Astrocyte (in vitro differentiated cells and primary cell): ENCODE data around the gene ABHD12. TPM values are rescaled to one million over a fixed set of nuclear protein-coding genes. Genes with fewer than 3 reads are reported as not detected.
A peak's percentile ranks its signal among the peaks of the same experiment; 100 is the strongest.

ENCODE experiments used
- DNase-seq: peaks from one replicate; pipeline ENCODE4 v3.0.0-alpha.2; 2010; ENCODE audit warnings: low read depth
- FAIRE-seq: peaks from 2 replicates; lab custom pipeline; 2011; peaks lifted over from hg19 to GRCh38; lab: Jason Lieb, UNC
- H2AFZ ChIP-seq: 2 replicates; pipeline ENCODE4 v1.6.0; 2012; ENCODE audit warnings: low read depth, low read length, inconsistent platforms
- H3K27ac ChIP-seq: 2 replicates; pipeline ENCODE4 v1.5.1; 2011; ENCODE audit warnings: low read depth, low read length, inconsistent platforms
- H3K27me3 ChIP-seq: 2 replicates; pipeline ENCODE4 v1.6.0; 2011; ENCODE audit warnings: low read length, inconsistent platforms; ENCODE audit not compliant: insufficient read depth
- H3K36me3 ChIP-seq: 2 replicates; pipeline ENCODE4 v1.5.1; 2011; ENCODE audit warnings: low read length, inconsistent platforms; ENCODE audit not compliant: insufficient read depth
- H3K4me1 ChIP-seq: 2 replicates; pipeline ENCODE4 v1.5.1; 2011; ENCODE audit warnings: low read length, inconsistent platforms; ENCODE audit not compliant: insufficient read depth
- H3K4me2 ChIP-seq: 2 replicates; pipeline ENCODE4 v1.6.0; 2012; ENCODE audit warnings: low read length, inconsistent platforms
- H3K4me3 ChIP-seq: 2 replicates; pipeline ENCODE4 v1.5.1; 2011; ENCODE audit warnings: low read depth, mild to moderate bottlenecking, low read length, inconsistent platforms; ENCODE audit not compliant: insufficient read depth
- H3K79me2 ChIP-seq: 2 replicates; pipeline ENCODE4 v1.6.0; 2012; ENCODE audit warnings: mild to moderate bottlenecking, low read length, inconsistent platforms; ENCODE audit not compliant: insufficient read depth
- H3K9ac ChIP-seq: 2 replicates; pipeline ENCODE4 v1.6.0; 2012; ENCODE audit warnings: mild to moderate bottlenecking, low read length, inconsistent platforms
- H3K9me3 ChIP-seq: 2 replicates; pipeline ENCODE4 v1.5.1; 2012; ENCODE audit warnings: low read depth, mild to moderate bottlenecking, low read length, inconsistent platforms; ENCODE audit not compliant: insufficient read depth
- H4K20me1 ChIP-seq: 2 replicates; pipeline ENCODE4 v1.6.0; 2012; ENCODE audit warnings: low read length, inconsistent platforms; ENCODE audit not compliant: insufficient read depth
- H3K27ac Mint-ChIP-seq: one replicate; pipeline ENCODE4 v1.8.0; 2021; ENCODE audit warnings: mild to moderate bottlenecking, mixed read lengths; ENCODE audit not compliant: unreplicated experiment
- H3K27me3 Mint-ChIP-seq: one replicate; pipeline ENCODE4 v1.8.0; 2021; ENCODE audit warnings: low read depth, mixed read lengths; ENCODE audit not compliant: unreplicated experiment
- H3K36me3 Mint-ChIP-seq: one replicate; pipeline ENCODE4 v1.8.0; 2021; ENCODE audit warnings: low read depth, mixed read lengths; ENCODE audit not compliant: unreplicated experiment
- H3K4me1 Mint-ChIP-seq: one replicate; pipeline ENCODE4 v1.8.0; 2021; ENCODE audit warnings: low read depth, mixed read lengths; ENCODE audit not compliant: unreplicated experiment
- H3K4me3 Mint-ChIP-seq: one replicate; pipeline ENCODE4 v1.8.0; 2021; ENCODE audit warnings: mild to moderate bottlenecking, moderate library complexity, mixed read lengths; ENCODE audit not compliant: unreplicated experiment
- H3K9me3 Mint-ChIP-seq: one replicate; pipeline ENCODE4 v1.8.0; 2021; ENCODE audit warnings: mild to moderate bottlenecking, mixed read lengths; ENCODE audit not compliant: unreplicated experiment
- EZH2 ChIP-seq: IDR thresholded peaks from 2 replicates; pipeline ENCODE4 v1.6.1; 2012; ENCODE audit warnings: mild to moderate bottlenecking, low read length, inconsistent platforms; ENCODE audit not compliant: insufficient read depth
- total RNA-seq: library from RNA; stranded (reverse); gene quantifications from 2 replicates; pipeline ENCODE4 v1.2.1, GENCODE V29; 2021
- TF ChIP-seq, protein P1 (sequence below): IDR thresholded peaks from 2 replicates; pipeline ENCODE4 v1.5.1; 2011; ENCODE audit warnings: low read depth, mild to moderate bottlenecking, inconsistent platforms, low read length, moderate library complexity; ENCODE audit not compliant: insufficient read depth

Gene ABHD12
- total RNA-seq, 1 donor from 2014 or later: 98.1 TPM

- no peaks in the 10 kb centered on the region for H3K27me3 Mint-ChIP-seq
- Histone ChIP-seq H3K4me3 (no peak overlapping the region), H3K4me1 (peaks cover 39% of the 10 kb centered on the region), H3K27ac (no peak overlapping the region), H3K27me3 (no peaks in the 10 kb centered on the region), H4K20me1 (peaks cover 83% of the 10 kb centered on the region), H3K9me3 (no peaks in the 10 kb centered on the region), H3K36me3 (peaks cover 5% of the 10 kb centered on the region), H3K4me2 (peak overlapping the region; percentile 88), H3K9ac (no peak overlapping the region), H2AFZ (no peak overlapping the region), H3K79me2 (peaks cover 92% of the 10 kb centered on the region)
- DNase-seq: no peak
- H3K36me3 Mint-ChIP-seq: peaks cover 5% of the 10 kb centered on the region
- H3K4me3 Mint-ChIP-seq: peak overlapping the region; percentile 96
- FAIRE-seq: no peak
- TF ChIP-seq EZH2: no peak
- TF ChIP-seq, protein P1, sequence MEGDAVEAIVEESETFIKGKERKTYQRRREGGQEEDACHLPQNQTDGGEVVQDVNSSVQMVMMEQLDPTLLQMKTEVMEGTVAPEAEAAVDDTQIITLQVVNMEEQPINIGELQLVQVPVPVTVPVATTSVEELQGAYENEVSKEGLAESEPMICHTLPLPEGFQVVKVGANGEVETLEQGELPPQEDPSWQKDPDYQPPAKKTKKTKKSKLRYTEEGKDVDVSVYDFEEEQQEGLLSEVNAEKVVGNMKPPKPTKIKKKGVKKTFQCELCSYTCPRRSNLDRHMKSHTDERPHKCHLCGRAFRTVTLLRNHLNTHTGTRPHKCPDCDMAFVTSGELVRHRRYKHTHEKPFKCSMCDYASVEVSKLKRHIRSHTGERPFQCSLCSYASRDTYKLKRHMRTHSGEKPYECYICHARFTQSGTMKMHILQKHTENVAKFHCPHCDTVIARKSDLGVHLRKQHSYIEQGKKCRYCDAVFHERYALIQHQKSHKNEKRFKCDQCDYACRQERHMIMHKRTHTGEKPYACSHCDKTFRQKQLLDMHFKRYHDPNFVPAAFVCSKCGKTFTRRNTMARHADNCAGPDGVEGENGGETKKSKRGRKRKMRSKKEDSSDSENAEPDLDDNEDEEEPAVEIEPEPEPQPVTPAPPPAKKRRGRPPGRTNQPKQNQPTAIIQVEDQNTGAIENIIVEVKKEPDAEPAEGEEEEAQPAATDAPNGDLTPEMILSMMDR: no peak
- H3K9me3 Mint-ChIP-seq: peaks cover 4% of the 10 kb centered on the region
- H3K4me1 Mint-ChIP-seq: peaks cover 51% of the 10 kb centered on the region
- no peak overlapping the region for H3K27ac Mint-ChIP-seq
These were observed 138.4 kb downstream of the ABHD12 start for GRCh38 chr20:25252230-25252651.

DNA sequence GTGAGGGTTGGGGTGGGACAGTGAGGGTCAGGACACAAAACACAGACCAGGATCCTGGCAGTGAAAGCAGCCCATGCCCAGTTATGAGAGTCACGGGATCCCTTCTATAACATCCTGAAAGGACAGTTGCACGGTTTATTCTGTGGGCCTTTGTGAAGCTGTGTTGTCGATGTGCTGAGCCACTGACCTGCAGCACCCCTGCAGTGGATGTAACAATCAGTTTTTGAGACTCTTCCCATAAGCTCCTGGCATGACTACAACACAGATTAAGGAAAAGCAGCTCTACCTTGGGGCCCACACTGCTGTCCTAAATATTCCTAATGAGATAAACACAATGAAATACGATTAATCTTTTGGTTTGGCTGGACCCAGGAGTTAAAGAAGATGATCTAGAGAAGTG is 139.1 kb downstream of the ABHD12 start:
- H3K4me2 ChIP-seq: peak overlapping the region; percentile 88

DNA sequence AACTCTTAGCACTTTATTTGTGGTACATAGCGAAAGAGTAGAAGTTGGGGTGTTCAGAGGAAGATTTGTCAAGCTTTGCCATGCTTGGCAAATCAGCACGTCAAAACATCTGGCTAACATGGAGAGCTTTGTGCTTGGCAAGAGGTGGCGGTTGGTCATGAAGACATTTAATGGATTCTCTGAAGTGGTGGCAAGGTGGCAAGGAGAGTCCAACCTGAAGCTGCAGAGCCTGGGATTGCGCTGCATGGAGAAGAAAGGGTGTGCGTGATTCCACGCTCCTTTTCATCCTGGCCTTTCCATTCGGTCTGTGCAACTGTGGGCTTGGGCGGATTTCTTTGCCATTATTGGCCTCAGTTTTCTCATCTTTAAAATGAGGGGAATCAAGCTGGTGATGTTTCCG is 139.6 kb downstream of the ABHD12 start:
- no peak overlapping the region for H3K27ac ChIP-seq
- peak overlapping the region; percentile 40 for H3K4me3 ChIP-seq
- Mint-ChIP-seq H3K27ac (peak overlapping the region; percentile 70), H3K4me3 (peak overlapping the region; percentile 96), H3K36me3 (peaks cover 5% of the 10 kb centered on the region), H3K9me3 (peaks cover 4% of the 10 kb centered on the region), H3K4me1 (peaks cover 54% of the 10 kb centered on the region), H3K27me3 (no peaks in the 10 kb centered on the region)
- H3K27me3 ChIP-seq: no peaks in the 10 kb centered on the region
- H3K4me1 ChIP-seq: peaks cover 46% of the 10 kb centered on the region
- peaks cover 5% of the 10 kb centered on the region for H3K36me3 ChIP-seq
- no peak overlapping the region for H3K9ac ChIP-seq
- peaks cover 87% of the 10 kb centered on the region for H3K79me2 ChIP-seq
- FAIRE-seq (no peak), DNase-seq (no peak)
- peak overlapping the region; percentile 88 for H3K4me2 ChIP-seq
- no peak for TF ChIP-seq EZH2
- TF ChIP-seq, protein P1: no peak
- H2AFZ ChIP-seq: no peak overlapping the region
- peaks cover 70% of the 10 kb centered on the region for H4K20me1 ChIP-seq
- H3K9me3 ChIP-seq: no peaks in the 10 kb centered on the region

More for the DNA sequence above, 139.1 kb downstream of the ABHD12 start:
- Histone ChIP-seq H3K27ac (no peak overlapping the region), H3K4me3 (no peak overlapping the region), H3K9ac (no peak overlapping the region), H4K20me1 (peaks cover 76% of the 10 kb centered on the region), H3K79me2 (peaks cover 90% of the 10 kb centered on the region), H3K27me3 (no peaks in the 10 kb centered on the region), H3K4me1 (peaks cover 46% of the 10 kb centered on the region), H3K9me3 (no peaks in the 10 kb centered on the region), H3K36me3 (peaks cover 5% of the 10 kb centered on the region), H2AFZ (no peak overlapping the region)
- Mint-ChIP-seq H3K36me3 (peaks cover 5% of the 10 kb centered on the region), H3K9me3 (peaks cover 4% of the 10 kb centered on the region), H3K4me1 (peaks cover 53% of the 10 kb centered on the region), H3K27ac (peak overlapping the region; percentile 70), H3K4me3 (peak overlapping the region; percentile 96), H3K27me3 (no peaks in the 10 kb centered on the region)
- no peak for TF ChIP-seq EZH2
- TF ChIP-seq, protein P1: no peak
- DNase-seq (no peak), FAIRE-seq (no peak)
